ENCODE data around the gene PDE2A. TPM values are rescaled to one million over a fixed set of nuclear protein-coding genes. Genes with fewer than 3 reads are reported as not detected.

PDE2A gene
- total and polyA plus RNA-seq, 7 donors: 6.0 to 20.1 (median 8.8) TPM

DNA sequence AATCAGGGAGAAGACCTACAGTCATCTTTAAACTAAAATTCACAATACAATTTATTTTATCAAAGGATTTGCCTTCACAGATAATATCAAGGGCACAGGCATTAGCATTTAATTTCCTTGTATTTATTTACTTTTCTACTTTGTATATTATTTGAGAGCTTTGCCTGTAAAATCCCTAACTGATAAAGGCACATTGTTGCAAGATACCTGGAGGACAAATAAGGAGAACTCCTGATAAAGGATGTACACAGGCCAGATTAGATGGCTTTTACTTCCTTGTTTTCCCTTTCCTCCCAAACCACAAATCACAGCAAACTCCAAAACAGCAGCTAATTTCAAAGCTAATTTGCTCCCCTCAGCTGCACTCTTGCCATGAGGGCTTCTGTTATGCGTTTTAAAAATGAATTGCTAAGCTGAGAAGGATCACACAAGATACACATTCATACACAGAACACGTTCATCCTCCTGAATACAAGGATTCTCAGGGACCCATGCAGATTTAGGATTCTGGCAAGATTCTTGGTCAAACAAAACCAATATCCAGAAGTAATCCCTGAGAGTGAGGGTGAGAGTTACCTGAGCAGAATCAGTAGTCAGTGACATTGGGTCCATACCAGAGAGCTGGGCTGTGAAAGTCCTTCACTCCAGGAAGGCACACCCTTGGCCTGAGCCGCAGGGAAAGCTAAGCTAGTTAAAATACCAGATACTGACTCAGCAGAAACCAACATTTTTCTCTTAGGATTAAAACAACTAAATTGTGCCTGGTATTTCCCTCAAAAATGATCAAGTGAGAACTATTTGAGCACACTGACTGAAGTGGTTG, 139.6 kb downstream of the PDE2A start:
- WGBS, 3 donors: 55 to 59% (median 57%) methylated on average over 3 of the region's 3 CpGs
- no peak for ATAC-seq

DNA sequence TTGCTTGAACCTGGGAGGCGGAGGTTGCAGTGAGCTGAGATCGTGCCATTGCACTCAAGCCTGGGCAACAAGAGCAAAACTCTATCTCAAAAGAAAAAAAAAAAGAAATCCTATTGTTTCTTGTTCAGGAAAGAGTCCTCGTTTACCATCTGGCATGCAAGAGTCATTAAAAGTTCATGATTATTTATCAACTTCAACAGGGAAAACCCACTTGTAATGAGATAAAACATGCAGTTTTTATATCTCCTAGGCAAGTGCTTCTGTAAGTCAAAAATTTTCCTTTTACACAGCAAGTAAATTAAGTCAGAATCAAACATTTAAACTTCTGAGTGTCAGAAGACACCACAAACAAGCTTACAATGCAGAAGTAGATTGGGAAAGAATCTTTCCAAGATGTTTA, 145.2 kb downstream of the PDE2A start:
- no peaks in the 10 kb centered on the region for H3K4me1 ChIP-seq
- no peaks in the 10 kb centered on the region for H3K27me3 ChIP-seq (ENCODE audit: insufficient read depth in 3 of 3, low read length in 2 of 3)
- DNase-seq (no peak), ATAC-seq (no peak)
- H3K4me3 ChIP-seq: no peak overlapping the region
- H3K9me3 ChIP-seq: no peaks in the 10 kb centered on the region
- no peaks in the 10 kb centered on the region for H3K36me3 ChIP-seq (ENCODE audit: insufficient read depth in 1 of 2, low read depth in 1 of 2)
- 60 to 70% (median 67%) methylated on average over 3 of the region's 3 CpGs for WGBS, 3 donors
- intact Hi-C loops (cut with DNase I): no loop called here
- no peak overlapping the region for H3K27ac ChIP-seq
- TF ChIP-seq CTCF (IDR thresholded peaks at IDR 0.05): no peak

More for the DNA sequence above, 139.6 kb downstream of the PDE2A start:
- TF ChIP-seq CTCF (IDR thresholded peaks at IDR 0.05): no peak
- intact Hi-C loops (cut with DNase I): no loop called here
- H3K9me3 ChIP-seq: no peaks in the 10 kb centered on the region
- no peak overlapping the region for H3K4me3 ChIP-seq
- no peaks in the 10 kb centered on the region for H3K4me1 ChIP-seq
- no peak overlapping the region for H3K27ac ChIP-seq
- H3K36me3 ChIP-seq (ENCODE audit: insufficient read depth in 1 of 2, low read depth in 1 of 2): no peaks in the 10 kb centered on the region
- no peak for DNase-seq
- H3K27me3 ChIP-seq (ENCODE audit: insufficient read depth in 3 of 3, low read length in 2 of 3): no peaks in the 10 kb centered on the region

- DNase-seq (no peak), ATAC-seq (no peak)
- WGBS, 3 donors: 72 to 80% (median 76%) methylated on average over 3 of the region's 3 CpGs
- TF ChIP-seq CTCF (IDR thresholded peaks at IDR 0.05): no peak
- Histone ChIP-seq H3K36me3 (ENCODE audit: insufficient read depth in 1 of 2, low read depth in 1 of 2) (no peaks in the 10 kb centered on the region), H3K4me3 (no peak overlapping the region), H3K9me3 (no peaks in the 10 kb centered on the region), H3K4me1 (no peaks in the 10 kb centered on the region), H3K27me3 (ENCODE audit: insufficient read depth in 3 of 3, low read length in 2 of 3) (no peaks in the 10 kb centered on the region), H3K27ac (no peak overlapping the region)
- intact Hi-C loops (cut with DNase I): no loop called here
Measured at GRCh38 chr11:72528121-72528520, 146.1 kb downstream of the PDE2A start.

Other genes starting within 250 kb of the PDE2A start
- gene CLPB, start 239.9 kb downstream of the PDE2A start, total RNA-seq: 10 to 100 TPM; 18.5 to 27.9 (median 26.4) TPM
- 10 to 100 TPM; 13.3 to 23.2 (median 20.1) TPM for gene CLPB, start 239.9 kb downstream of the PDE2A start, polyA plus RNA-seq
- 10 to 100 TPM; 16.0 to 27.5 (median 18.9) TPM for gene ARAP1, start 78.0 kb upstream of the PDE2A start, total RNA-seq
- gene ARAP1, start 78.0 kb upstream of the PDE2A start, polyA plus RNA-seq: 10 to 100 TPM; 16.8 to 19.8 (median 17.5) TPM
- 10 to 100 TPM; 47.3 to 70.7 (median 57.7) TPM for gene STARD10, start 119.6 kb upstream of the PDE2A start, total RNA-seq
- 10 to 100 TPM; 18.6 to 99.9 (median 57.3) TPM for gene STARD10, start 119.6 kb upstream of the PDE2A start, polyA plus RNA-seq
- gene ATG16L2, start 140.0 kb upstream of the PDE2A start, total RNA-seq: 1 to 10 TPM; 4.5 to 9.6 (median 5.4) TPM
- gene ATG16L2, start 140.0 kb upstream of the PDE2A start, polyA plus RNA-seq: 1 to 10 TPM; 3.9 to 5.2 (median 4.7) TPM

Measured in psoas muscle (tissue), 8 donors.